ENCODE results near the gene DDR1.

DDR1 gene

DNA sequence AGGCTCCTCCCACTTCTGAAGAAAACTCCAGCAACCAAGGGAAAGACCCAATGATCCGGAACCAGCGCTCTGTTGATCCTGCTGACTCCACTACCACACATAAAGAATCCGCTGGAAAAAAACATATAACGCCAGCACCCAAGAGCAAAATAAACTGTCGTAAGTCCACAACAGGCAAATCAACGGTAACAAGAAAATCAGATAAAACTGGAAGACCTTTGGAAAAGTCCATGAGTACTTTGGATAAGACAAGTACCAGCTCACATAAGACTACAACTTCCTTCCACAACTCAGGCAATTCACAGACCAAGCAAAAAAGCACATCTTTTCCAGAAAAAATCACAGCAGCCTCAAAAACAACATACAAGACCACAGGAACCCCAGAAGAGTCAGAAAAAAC, 64.5 kb downstream of the DDR1 start:
- no peak for DNase-seq (ENCODE audit: low spot score)

Small RNA genes within 50 kb of the gene (small RNA-seq; reads per million reads assigned to genes)
- gene RF00019 = 0 reads per million in 2 experiments
